Measurements from ENCODE around the gene RRM1.

Gene RRM1

DNA sequence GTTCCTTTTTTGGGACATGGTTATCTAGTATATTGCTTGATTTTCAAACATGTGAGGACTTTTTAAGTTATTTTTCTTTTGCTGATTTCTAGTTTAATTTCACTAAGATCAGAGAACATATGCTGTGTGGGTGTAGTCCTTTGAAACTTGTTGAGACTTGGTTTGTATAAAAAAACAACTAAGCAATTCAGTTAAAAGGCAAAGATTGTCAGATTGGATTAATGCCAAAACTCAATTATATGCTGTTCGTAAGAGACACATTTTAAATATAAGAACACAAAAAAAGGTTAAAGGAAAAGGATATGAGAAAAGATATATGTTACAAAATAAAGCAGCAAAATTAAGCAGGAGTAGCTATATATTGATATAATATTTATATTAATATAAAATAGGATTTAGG, 17.8 kb upstream of the RRM1 start:
- FAIRE-seq, result no peak
- DNase-seq (ENCODE audit: insufficient read length, low spot score), result no peak

DNA sequence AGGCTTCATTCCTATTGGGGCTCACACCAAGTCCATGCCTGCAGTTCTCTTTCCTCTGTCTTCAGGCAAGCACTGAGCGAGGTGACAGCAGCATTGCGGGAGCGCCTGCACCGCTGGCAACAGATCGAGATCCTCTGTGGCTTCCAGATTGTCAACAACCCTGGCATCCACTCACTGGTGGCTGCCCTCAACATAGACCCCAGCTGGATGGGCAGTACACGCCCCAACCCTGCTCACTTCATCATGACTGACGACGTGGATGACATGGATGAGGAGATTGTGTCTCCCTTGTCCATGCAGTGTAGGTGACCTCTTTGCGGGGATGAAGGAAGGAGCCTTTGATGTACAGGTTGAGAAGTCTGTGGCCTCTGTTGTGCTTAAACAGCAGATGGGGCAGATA, 11.4 kb upstream of the RRM1 start:
- DNase-seq (ENCODE audit: insufficient read length, low spot score) (no peak), FAIRE-seq (no peak)

DNA sequence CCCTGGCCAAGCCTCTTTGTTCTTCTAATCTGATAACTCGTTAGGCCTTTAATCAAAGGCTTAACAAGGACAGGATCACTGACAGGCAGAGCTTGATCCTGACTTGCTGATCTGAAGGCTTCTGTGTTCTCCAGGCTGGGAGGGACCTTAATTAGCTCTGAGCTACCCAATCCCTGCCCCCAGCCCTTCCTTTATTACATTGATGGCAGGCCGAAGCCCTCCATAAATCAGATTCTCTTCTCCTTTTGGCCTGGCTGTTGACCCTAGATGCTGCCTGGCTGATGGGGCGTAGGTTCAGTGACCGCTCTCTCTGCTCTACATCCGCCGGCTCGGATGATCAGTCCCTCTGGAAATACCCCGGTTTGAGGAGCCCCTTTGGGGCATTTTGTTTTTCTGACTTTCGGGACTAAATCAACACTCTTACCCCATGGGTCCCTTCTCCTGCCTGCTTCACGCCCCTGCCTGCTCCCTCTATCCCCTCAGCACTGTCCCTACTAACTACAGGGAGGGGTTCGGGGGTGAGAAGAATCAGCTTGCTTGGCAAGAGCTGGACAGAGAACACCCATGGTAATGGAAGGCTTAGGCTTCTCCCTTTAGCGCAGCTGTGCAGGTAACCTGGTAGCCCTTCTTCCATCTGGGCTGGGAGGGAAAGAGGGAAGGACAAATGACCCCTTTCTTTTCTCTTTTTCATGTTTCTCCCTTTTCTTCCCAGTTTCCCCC, 10.0 kb upstream of the RRM1 start:
- DNase-seq (ENCODE audit: insufficient read length, low spot score), result no peak
- FAIRE-seq, result no peak

DNA sequence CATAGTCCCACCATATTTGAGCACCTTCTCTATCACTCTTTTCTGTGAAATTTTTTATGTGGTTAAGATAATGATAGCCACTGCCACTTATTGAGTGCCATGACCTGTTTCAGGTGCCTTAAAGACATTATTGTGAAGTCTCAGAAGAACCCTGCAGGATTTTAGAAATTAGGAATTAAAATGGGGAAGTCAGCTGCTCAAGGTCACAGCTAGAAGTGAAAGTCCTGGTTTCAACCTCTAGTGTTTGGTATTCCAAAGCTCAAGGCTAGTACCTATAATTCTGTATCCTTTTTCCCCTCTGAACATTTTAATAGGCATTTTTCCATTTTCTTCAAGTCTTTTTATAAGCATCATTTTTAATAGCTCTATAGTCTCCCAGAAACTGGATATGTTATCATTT, 9.0 kb upstream of the RRM1 start:
- FAIRE-seq (no peak), DNase-seq (ENCODE audit: insufficient read length, low spot score) (no peak)

DNA sequence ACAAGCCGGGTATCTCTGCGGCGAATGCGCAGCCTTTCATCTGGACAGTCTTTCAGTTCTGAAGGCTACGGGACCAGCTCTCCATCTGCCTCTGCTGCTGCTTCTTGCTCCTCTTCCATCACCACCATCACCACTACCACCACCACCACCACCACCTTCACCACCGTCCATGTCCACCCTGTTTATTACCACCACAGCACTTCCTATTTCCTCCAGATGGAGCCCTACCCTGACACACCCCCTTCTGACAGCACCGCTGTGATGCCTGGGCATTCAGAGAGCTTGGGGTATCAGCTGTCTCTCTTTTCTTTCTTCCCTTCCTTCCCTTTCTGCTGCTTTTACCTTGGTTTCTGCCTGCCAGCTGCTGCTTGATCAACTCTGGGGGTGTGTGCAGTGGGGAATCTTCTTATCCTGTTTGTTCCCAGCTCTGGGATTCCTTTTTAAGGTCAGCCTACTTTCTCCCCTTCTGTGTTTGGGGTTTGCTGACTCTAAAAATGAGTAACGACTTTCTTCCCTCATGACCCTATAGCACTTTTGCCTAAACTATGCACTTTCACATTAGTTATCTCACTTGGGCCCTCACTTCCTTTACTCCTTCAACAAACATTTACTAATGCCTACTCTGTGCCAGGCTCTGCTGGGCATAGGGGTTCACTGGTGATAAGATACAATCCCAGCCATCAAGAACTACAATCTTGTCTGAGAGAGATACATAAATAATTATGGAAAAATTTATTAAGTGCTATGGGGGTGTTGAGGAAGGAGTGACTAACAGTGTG, 7.8 kb upstream of the RRM1 start:
- FAIRE-seq, result no peak
- DNase-seq (ENCODE audit: insufficient read length, low spot score), result no peak

DNA sequence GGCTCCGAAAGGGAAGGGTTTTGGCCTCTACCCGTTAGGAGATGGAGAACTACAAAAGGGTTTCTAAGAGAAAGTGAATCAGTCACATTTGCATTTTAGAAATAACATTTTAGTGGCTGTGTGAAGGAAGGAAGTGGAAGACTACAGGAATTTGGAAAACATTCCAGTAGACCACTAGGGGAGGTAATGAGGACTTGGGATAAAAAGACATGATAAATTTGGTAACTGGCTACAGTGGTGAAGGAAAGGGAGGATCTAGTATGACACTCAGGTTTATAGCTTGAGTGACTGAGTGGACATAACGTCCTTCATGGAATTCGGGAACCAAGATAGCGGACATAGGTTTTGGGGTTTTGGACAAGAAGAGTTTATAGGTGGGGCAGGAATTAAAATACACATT, 7.0 kb upstream of the RRM1 start:
- FAIRE-seq (no peak), DNase-seq (ENCODE audit: insufficient read length, low spot score) (no peak)

DNA sequence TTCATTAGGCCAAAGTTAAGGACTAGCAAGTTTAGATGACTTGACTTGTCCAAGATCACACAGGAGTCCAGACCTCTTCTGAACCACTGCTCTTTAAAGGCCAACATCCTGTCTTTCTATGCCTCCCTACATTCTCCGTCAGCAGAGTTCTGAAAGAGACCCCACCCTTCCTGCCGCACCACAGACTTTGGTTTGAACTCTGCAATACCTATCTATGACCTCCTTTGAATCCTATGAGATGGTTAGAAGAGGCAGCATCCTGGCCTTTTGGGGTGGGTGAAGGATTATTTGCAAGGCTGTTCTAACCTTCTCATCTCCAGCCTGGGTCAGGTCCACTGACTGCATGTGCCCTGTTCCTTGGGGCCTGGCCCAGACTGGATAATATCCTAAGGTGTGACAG, 4.3 kb upstream of the RRM1 start:
- no peak for FAIRE-seq

DNA sequence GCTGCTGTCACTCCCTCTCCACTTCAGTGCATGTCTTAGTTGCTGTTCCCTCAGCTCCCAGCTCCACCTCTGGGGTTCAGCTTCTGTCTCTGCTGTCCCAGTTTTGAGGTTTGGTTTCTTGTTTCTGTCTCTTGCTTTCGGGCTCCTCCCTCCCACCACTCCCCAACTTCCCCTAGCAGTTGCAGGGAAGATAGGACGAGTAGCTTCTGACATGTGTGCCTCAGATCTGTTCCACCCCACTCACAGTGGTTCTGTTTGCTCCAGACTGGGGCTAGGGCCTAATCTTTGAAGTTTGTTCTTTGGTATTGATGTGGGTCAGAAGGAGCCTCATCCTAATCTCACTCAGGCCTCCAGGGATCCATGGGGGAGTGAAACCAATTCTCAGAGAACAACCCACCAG, 2.6 kb upstream of the RRM1 start:
- FAIRE-seq (no peak), DNase-seq (ENCODE audit: insufficient read length, low spot score) (no peak)

More for the DNA sequence above, 4.3 kb upstream of the RRM1 start:
- no peak for DNase-seq (ENCODE audit: insufficient read length, low spot score)

DNA sequence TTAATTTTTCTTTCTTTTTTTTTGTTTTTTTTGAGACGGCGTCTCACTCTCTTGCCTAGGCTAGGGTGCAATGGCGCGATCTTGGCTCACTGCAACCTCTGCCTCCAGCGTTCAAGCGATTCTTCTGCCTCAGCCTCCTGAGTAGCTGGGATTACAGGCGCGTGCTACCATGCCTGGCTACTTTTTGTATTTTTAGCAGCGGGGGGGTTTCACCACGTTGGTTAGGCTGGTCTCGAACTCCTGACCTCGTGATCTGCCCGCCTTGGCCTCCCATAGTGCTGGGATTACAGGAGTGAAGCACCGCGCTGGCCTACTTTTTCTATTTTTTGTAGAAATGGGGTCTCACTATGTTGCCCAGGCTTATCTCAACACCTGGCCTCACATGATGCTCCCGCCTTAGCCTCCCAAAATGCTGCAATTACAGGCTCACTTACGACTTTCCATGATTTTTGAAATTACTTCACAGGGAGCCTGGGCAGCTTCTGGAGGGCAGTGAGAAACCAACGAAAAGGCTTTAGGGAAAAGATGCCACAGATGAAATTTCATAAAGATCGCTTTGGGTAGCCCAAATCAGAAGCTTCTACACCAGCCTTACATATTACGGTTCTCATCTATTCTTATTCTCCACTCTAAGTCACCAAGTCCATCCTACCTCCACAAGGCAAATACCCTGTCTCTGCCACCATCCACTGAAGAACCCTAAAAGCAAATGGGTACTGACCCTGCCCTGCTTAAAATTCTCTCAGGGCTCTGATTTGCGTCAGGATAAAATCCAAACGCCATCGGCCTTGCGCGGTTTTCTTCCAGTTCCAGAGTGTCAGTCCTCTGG, 866 bp upstream of the RRM1 start:
- no peak for FAIRE-seq
- DNase-seq (ENCODE audit: insufficient read length, low spot score), result no peak

DNA sequence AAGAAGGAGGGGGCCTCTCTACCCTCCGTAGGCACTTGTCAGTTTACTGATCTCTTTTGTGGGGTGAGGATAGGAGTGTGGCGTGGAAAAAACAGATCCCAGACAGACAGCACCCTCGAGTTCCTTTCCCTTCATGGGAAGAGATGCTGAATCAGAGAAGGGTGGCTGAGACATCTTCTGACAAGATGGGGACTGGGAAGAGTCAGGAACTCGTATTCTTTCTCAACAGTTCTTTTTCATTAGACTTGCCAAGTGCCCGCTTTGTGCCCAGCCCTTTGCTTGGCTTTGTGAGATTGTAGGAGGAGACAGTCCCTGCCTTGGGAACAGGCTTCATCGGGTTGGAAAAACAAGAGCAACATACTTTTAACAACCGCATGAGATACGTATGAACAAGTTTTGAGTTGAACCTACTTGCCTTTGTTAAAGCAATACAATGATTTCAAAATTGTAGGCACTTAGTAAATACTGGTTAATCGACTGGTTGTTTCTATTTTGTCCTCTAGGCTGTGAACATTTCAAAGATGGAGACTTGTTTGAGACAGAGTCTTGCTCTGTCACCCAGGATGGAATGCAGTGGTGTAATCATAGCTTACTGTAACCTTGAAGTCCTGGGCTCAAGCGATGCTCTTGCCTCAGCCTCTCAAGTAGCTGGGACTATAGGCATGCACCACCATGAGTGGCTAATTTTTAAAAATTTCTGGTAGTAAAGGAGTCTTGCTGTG, 1.1 kb downstream of the RRM1 start:
- peak; percentile 16 for FAIRE-seq

DNA sequence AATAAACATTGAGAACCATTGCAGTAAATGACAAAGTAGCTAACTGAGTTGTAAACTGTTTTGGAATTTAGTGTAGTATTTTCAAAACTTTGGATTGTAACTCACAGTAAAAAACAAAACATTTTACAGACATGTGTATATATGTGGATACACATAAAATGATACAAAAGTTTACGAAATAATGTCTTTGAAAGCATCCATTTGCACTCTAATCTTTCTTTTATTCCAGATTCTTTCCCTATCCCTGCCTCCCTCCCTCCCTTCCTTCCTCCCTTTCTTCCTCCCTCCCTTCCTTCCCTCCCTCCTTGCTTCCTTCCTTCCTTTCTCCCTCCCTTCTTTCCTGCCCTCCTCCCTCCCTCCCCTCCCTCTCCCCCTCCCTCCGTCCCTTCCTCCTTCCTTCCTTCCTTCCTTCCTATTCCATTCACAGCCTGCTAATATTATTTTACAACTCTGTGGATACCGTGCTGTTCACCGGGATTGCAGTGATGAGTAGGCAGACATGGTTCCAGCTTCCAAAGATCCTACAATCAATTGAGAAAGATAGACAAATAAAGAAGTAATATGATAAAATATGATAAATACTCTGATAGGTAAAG, 3.5 kb downstream of the RRM1 start:
- FAIRE-seq (no peak), DNase-seq (ENCODE audit: insufficient read length, low spot score) (no peak)

More for the DNA sequence above, 1.1 kb downstream of the RRM1 start:
- no peak for DNase-seq (ENCODE audit: insufficient read length, low spot score)

DNA sequence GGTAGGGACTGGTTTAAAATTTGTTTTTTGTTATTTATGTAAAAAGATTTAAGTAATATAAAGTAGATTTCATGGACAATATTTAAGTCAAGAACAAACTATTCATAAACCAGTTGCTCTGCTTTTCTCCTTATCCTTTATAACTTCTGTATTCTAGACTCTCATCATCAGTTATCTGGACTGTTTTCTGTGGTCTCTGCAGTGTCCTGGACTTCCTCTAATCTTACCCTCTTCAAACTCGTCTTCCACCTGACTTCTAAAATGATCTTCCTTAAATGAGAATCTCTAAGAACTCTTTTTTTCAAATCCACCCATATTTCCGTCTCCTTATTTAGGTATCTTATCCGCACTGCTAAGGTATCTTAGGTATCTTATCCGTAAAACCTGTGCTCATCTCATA, 8.1 kb downstream of the RRM1 start:
- no peak for DNase-seq (ENCODE audit: insufficient read length, low spot score)
- FAIRE-seq, result no peak

DNA sequence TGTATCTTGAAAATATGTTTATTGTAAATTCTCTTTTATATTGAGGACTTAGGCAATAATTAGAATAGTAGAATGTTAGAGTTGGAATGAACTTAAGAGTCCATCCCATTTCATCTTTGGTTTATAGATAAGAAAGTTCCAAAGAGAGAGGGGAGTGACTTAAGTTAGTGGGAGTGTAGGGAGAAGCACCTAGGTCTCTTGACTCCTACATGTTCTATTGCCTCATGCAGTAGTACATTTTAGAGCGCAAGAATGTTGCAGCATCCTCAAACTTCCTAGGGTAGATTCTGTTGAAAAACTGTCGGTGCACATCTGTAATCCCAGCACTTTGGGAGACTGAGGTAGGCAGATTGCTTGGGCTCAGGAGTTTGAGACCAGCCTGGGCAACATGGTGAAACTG, 8.7 kb downstream of the RRM1 start:
- no peak for FAIRE-seq

DNA sequence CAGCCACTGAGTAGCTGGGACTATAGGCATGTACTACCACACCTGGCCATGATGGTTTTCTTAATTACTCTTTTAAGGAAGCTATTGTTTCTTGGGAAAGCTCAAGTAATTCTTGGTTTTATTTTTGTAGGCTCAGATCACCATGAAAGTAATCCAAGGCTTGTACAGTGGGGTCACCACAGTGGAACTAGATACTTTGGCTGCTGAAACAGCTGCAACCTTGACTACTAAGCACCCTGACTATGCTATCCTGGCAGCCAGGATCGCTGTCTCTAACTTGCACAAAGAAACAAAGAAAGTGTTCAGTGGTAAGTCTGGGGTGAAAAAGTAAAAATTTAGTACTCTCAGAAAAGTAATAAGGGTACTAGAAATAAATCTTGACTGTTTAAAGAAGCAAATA, 11.3 kb downstream of the RRM1 start:
- FAIRE-seq (no peak), DNase-seq (ENCODE audit: insufficient read length, low spot score) (no peak)

More for the DNA sequence above, 8.7 kb downstream of the RRM1 start:
- DNase-seq (ENCODE audit: insufficient read length, low spot score), result no peak

DNA sequence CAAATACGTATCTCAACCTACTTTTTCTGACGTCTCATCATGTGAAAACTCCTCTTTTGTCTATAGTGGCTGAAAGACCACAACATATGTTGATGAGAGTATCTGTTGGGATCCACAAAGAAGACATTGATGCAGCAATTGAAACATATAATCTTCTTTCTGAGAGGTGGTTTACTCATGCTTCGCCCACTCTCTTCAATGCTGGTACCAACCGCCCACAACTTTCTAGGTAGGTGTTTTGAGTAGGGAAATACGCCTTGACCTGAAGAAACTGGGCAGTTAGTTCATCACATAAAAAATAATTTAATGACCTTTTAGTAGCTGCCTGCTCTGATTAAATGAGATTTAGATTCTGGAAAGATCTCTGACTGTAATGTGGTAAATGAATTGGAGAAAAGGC, 17.2 kb downstream of the RRM1 start:
- no peak for FAIRE-seq
- no peak for DNase-seq (ENCODE audit: insufficient read length, low spot score)

DNA sequence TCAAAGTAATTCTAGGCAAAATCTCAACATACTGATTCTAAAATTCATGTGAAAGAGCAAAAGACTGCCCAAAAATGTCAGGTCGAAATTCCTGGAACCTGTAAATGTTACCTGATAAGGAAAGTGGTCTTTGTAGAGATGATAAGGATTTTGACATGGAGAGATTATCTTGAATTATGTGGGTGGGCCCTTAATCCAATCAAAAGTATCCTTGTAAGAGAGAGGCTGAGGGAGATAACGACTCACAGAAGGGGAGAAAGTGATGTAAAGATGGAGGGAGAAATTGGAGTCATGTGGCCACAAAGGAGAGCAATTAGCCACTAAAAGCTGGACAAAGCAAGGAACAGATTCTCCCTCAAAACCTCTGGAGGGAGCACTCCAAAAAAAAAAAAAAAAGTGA, 20.5 kb downstream of the RRM1 start:
- DNase-seq (ENCODE audit: insufficient read length, low spot score) (no peak), FAIRE-seq (no peak)

DNA sequence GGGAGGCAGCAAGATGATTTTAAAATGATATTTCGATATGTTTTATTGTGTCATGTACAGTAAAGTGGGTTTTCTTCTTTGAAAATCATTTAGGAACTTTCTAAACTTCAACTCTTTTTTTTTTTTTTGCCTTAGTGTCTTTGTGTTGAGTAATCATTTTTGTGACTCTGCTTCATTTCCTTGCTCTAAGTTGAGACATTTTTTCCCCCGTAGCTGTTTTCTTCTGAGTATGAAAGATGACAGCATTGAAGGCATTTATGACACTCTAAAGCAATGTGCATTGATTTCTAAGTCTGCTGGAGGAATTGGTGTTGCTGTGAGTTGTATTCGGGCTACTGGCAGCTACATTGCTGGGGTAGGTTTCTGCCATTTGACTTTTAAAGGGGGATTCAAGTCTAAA, 23.5 kb downstream of the RRM1 start:
- DNase-seq (ENCODE audit: insufficient read length, low spot score) (no peak), FAIRE-seq (no peak)

DNA sequence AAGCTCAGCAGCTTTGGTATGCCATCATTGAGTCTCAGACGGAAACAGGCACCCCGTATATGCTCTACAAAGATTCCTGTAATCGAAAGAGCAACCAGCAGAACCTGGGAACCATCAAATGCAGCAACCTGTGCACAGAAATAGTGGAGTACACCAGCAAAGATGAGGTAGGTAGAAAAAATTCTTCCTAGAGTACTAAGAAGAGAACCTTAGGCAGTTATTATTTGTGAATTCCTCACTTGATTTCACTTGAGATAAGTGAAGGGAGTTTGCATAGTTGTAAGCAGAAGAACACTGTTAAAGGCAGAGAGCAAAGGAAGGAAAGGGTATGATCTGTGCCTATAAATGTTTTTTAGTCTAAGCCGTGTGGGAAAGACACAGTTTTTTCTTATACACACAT, 28.6 kb downstream of the RRM1 start:
- FAIRE-seq (no peak), DNase-seq (ENCODE audit: insufficient read length, low spot score) (no peak)

DNA sequence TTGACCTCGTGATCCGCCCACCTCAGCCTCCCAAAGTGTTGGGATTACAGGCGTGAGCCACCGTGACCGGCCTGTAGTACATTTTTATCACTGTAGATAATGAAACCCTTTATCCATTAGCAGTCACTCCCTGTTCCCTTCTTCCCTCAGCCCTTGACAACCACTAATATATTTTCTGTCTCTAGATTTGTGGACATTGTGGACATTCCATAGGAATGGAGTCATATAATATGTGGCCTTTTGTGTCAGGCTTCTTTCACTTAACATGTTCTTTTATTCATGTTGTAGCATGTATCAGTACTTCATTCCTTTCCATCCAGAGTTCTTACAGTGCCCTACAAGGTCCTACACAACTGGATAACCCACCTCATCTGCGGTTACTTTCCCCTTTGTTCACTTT, 30.5 kb downstream of the RRM1 start:
- FAIRE-seq, result no peak
- no peak for DNase-seq (ENCODE audit: insufficient read length, low spot score)

DNA sequence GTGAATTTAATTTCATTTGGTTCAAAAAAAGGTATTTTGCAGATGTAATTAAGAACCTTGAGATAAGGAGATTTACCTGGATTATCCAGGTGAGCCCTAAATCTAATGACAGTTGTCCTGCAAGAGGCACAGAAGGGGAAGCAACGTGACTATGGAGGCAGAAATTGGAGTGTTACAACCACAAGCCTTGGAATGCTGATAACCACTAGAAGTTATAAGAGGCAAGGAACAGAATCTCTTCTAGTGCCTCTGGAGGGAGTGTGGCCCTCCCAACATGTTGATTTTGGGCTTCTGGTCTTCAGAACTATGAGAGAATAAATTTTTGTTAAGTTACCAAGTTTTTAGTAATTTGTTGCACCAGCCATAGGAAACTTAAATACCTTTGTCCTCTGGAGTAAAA, 32.8 kb downstream of the RRM1 start:
- DNase-seq (ENCODE audit: insufficient read length, low spot score), result no peak
- no peak for FAIRE-seq

Measured in HTR-8/SVneo (cell line).